GM12801 (cell line): Measurements from ENCODE around the gene DCAF15.

Source experiments
- CTCF ChIP-seq: IDR thresholded peaks from one replicate; pipeline ENCODE4 v1.5.1; 2011; ENCODE audit warnings: control low read depth; ENCODE audit not compliant: insufficient read length; ENCODE audit errors: extremely low read depth

Gene DCAF15

GRCh38 chr19:13987101-13987890, 35.0 kb downstream of the DCAF15 start:
- TF ChIP-seq CTCF, result no peak

- TF ChIP-seq CTCF, result no peak
These were observed 37.2 kb downstream of the DCAF15 start for GRCh38 chr19:13989487-13989886.

- no peak for TF ChIP-seq CTCF
These were observed 37.8 kb downstream of the DCAF15 start for GRCh38 chr19:13990085-13990484.

GRCh38 chr19:13992025-13992424, 39.7 kb downstream of the DCAF15 start:
- no peak for TF ChIP-seq CTCF

GRCh38 chr19:13993590-13994300, 41.4 kb downstream of the DCAF15 start:
- TF ChIP-seq CTCF, result no peak

GRCh38 chr19:13995017-13995728, 42.9 kb downstream of the DCAF15 start:
- no peak for TF ChIP-seq CTCF
